ENCODE results near the gene LUC7L. TPM values are rescaled to one million over a fixed set of nuclear protein-coding genes. Genes with fewer than 3 reads are reported as not detected.
"Not testable (repeated sequence)": the region's sequence is repeated elsewhere in the genome, so short reads cannot be mapped to it uniquely, and the experiment has no call there.

Gene LUC7L
- total RNA-seq, 4 donors from 2014 or later = 47.6 to 118 (median 93.9) TPM

DNA sequence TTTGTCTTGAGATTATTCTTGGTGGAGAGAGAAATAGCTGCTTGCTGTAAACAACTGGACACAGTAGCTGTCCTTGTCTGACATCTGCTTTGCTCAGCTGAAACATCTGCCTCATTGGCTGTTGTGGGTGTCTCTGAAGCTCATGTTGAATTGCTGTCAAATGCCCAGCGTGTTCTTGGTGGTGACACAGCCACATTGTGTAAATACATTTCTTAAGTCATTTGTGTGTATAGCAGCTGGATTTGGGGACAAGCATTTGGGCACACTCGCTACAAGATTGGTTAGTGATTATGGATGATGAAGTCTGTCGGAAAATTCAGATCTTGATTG is 10.7 kb upstream of the LUC7L start:
- H3K9me3 ChIP-seq = no peaks in the 10 kb centered on the region
- H3K4me3 ChIP-seq = no peak overlapping the region
- TF ChIP-seq POLR2A (IDR thresholded peaks at IDR 0.05) (no peak), CTCF (IDR thresholded peaks at IDR 0.05) (no peak)
- no peaks in the 10 kb centered on the region for H3K36me3 ChIP-seq
- intact Hi-C loops (cut with DNase I; ENCODE audit: low total_unique reads) = no loop called here
- no peaks in the 10 kb centered on the region for H3K27me3 ChIP-seq
- H3K4me1 ChIP-seq = no peaks in the 10 kb centered on the region
- no peak for DNase-seq
- no peak overlapping the region for H3K27ac ChIP-seq

DNA sequence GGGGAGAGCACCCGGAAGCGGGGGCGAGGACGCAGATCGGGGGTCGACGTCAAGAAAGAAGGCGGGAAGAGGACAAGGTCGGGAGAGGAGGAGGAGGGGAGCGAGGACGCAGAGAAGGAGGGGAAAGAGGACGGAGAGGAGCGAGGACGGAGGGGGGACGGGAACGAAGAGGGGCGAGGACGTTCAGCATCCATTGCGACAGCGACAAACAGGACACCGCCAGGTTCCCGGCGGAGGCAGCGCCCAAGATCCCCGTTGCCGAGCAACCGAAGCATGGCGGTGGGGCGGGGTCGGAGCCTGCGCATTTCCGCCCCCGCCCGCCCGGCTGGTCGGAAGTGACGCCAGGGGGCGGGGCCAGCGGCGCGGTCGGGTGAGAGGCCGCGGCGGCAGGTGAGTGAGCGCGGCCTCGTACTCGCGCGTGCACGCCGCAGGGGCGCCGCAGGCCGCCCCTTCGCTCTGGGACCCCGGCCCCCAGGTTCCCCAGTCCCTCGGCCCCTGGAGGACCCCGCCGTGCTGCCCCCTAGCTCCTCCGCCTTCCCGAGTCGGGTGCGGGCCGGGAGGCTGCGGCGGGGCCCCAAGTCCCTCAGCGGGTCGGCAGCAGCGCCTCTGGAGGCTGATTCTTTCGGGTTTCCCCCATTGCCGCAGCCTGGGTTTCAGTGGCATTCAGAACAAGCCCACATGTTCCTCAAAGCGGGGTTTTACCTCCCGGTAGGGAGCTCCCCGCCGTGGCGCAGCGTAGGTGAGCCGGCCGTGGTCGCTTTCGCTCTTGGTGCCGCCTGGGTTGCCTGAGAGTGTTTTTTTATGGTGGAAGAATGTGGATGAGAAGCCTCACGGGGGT is 5.4 kb upstream of the LUC7L start, which contains the start of gene FAM234A:
FAM234A (plus strand) TSS at position 354 of the 838 bp plus-strand sequence. CDS start 19,593 bp downstream, outside the sequence.
- intact Hi-C loops (cut with DNase I; ENCODE audit: low total_unique reads) = no loop called here
- no peaks in the 10 kb centered on the region for H3K27me3 ChIP-seq

GRCh38 chr16:230949-231348 is 1.7 kb upstream of the LUC7L start:
- no peak for TF ChIP-seq CTCF (IDR thresholded peaks at IDR 0.05)
- no peak for TF ChIP-seq POLR2A (IDR thresholded peaks at IDR 0.05)
- DNase-seq = no peak
- Histone ChIP-seq H3K9me3 (no peaks in the 10 kb centered on the region), H3K36me3 (no peaks in the 10 kb centered on the region), H3K4me1 (peaks cover 7 to 10% of the 10 kb centered on the region in 2 donors), H3K27ac (no peak overlapping the region), H3K4me3 (no peak overlapping the region), H3K27me3 (no peaks in the 10 kb centered on the region)
- intact Hi-C loops (cut with DNase I; ENCODE audit: low total_unique reads) = no loop called here

More for the DNA sequence above, 5.4 kb upstream of the LUC7L start, which contains the start of gene FAM234A:
- peak within 1 kb of the TSS; percentile 88 to 94 for H3K27ac ChIP-seq
- no peaks in the 10 kb centered on the region for H3K36me3 ChIP-seq
- TF ChIP-seq CTCF (IDR thresholded peaks at IDR 0.05) (peak in 3 of 4 experiments; percentile 27 to 62 (median 59)), POLR2A (IDR thresholded peaks at IDR 0.05) (peak; percentile 96 to 98)
- no peaks in the 10 kb centered on the region for H3K4me1 ChIP-seq
- peak; percentile 92 for DNase-seq
- H3K4me3 ChIP-seq = peak within 1 kb of the TSS; percentile 51 to 70
- H3K9me3 ChIP-seq = no peaks in the 10 kb centered on the region

DNA sequence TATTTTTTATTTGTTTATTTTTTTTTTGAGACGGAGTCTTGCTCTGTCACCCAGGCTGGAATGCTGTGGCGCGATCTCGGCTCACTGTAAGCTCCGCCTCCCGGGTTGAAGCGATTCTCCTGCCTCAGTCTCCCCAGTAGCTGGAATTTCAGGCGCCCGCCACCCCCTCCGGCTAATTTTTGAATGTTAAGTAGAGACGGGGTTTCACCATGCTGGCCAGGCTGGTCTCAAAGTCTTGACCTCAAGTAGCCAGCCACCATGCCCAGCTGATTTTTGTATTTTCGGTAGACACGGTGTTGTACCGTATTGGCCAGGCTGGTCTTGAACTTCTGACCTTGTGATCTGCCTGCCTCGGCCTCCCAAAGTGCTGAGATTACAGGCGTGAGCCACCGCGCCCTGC is 1.1 kb upstream of the LUC7L start:
- H3K4me1 ChIP-seq; H3K27me3 ChIP-seq; H3K4me3 ChIP-seq; H3K36me3 ChIP-seq; H3K9me3 ChIP-seq; DNase-seq; H3K27ac ChIP-seq; intact Hi-C loops (cut with DNase I; ENCODE audit: low total_unique reads): not testable (repeated sequence)

- no peak for DNase-seq
- peak overlapping the region; percentile 95 for H3K27ac ChIP-seq
- H3K36me3 ChIP-seq = no peaks in the 10 kb centered on the region
- peak overlapping the region; percentile 72 to 76 for H3K4me3 ChIP-seq
- no peak for TF ChIP-seq CTCF (IDR thresholded peaks at IDR 0.05)
- no peak for TF ChIP-seq POLR2A (IDR thresholded peaks at IDR 0.05)
- H3K4me1 ChIP-seq = peaks cover 7 to 10% of the 10 kb centered on the region in 2 donors
- intact Hi-C loops (cut with DNase I; ENCODE audit: low total_unique reads) = no loop called here
- no peaks in the 10 kb centered on the region for H3K9me3 ChIP-seq
- no peaks in the 10 kb centered on the region for H3K27me3 ChIP-seq
These were observed 557 bp upstream of the LUC7L start for GRCh38 chr16:229731-230281.

Data from uterus (tissue), 4 donors.